Measurements from ENCODE around the gene KNL1. TPM values are rescaled to one million over a fixed set of nuclear protein-coding genes. Genes with fewer than 3 reads are reported as not detected.

The KNL1 gene
- total and polyA plus RNA-seq, 2 of the 8 experiments (the other 6 are each of a cell fraction or from before 2014, with no cell fraction given): 4.4 to 22.5 TPM

GRCh38 chr15:40578892-40579291, 15.2 kb upstream of the KNL1 start:
- no peak overlapping the region for H4K91ac ChIP-seq (replicated peaks; ENCODE audit: insufficient read length, low read length)
- ChIA-PET CTCF (ENCODE audit: partially characterized antibody) (interaction anchor here (1.6 to 2.7 kb wide), 2 partner anchors 9 to 12 kb away, joined by 3 to 13 read pairs; no protein-coding TSS in a partner anchor), POLR2A (ENCODE audit: partially characterized antibody) (no interaction called here)
- no peak overlapping the region for H3K4ac ChIP-seq (replicated peaks; ENCODE audit: insufficient read length, low read depth, low read length)
- FAIRE-seq (no peak), DNase-seq (ENCODE audit: low read depth in 1 of 2, low spot score in 2 of 2) (no peak)
- no peak overlapping the region for H4K5ac ChIP-seq (ENCODE audit: insufficient read length, low read depth, low read length)
- no peak overlapping the region for H2BK15ac ChIP-seq (ENCODE audit: low read length)
- no peaks in the 10 kb centered on the region for H3K79me2 ChIP-seq (ENCODE audit: control insufficient read depth in 1 of 2, insufficient read depth in 2 of 2, low read length in 2 of 2)
- H2BK5ac ChIP-seq (ENCODE audit: low read depth, low read length): no peak overlapping the region
- no peak overlapping the region for H3K23ac ChIP-seq (ENCODE audit: insufficient read length)
- H3K36me3 ChIP-seq (ENCODE audit: control insufficient read depth in 2 of 4, insufficient read depth in 4 of 4, low read length in 3 of 4): peaks cover 2 to 10% (median 3%) of the 10 kb centered on the region in 4 experiments; a peak in 7 of 8 replicates
- no peak overlapping the region for H3K56ac ChIP-seq (replicated peaks; ENCODE audit: insufficient read length, low read depth, low read length)
- no peak overlapping the region for H3K4me3 ChIP-seq (ENCODE audit: extremely low read depth in 1 of 4, insufficient read depth in 2 of 4, low read depth in 3 of 4, low read length in 4 of 4)
- H3K14ac ChIP-seq (ENCODE audit: insufficient read length): no peak overlapping the region
- 77% methylated on average over 4 of the region's 4 CpGs; no CpG with 5 or more reads in 1 of the 2 experiments for WGBS, 2 experiments (ENCODE audit: extremely low coverage in 1 of 2, insufficient coverage in 1 of 2, insufficient read length in 1 of 2, insufficient replicate concordance in 2 of 2, low coverage in 1 of 2, low lambda C conversion rate in 2 of 2, missing lambda C conversion rate in 1 of 2)
- H3K23me2 ChIP-seq (ENCODE audit: low read depth, low read length): no peaks in the 10 kb centered on the region; the same call in 1 of the 2 replicates
- no peak overlapping the region for H2BK12ac ChIP-seq (ENCODE audit: low read depth, low read length)
- no peak overlapping the region for H3K9ac ChIP-seq (replicated peaks in 1 of 4; ENCODE audit: extremely low read depth in 1 of 4, low read depth in 3 of 4, low read length in 3 of 4)
- no peaks in the 10 kb centered on the region for H3K27me3 ChIP-seq (replicated peaks in 1 of 4; ENCODE audit: control insufficient read depth in 3 of 4, extremely low read depth in 1 of 4, insufficient read depth in 3 of 4, low read length in 3 of 4)
- no peaks in the 10 kb centered on the region for H4K20me1 ChIP-seq (replicated peaks in 1 of 2; ENCODE audit: control insufficient read depth in 1 of 2, insufficient read depth in 2 of 2, low read length in 2 of 2)
- no peak overlapping the region for H4K8ac ChIP-seq (ENCODE audit: extremely low read depth, insufficient read depth, low read length)
- no peaks in the 10 kb centered on the region for H3K4me1 ChIP-seq (replicated peaks in 1 of 4; ENCODE audit: control insufficient read depth in 3 of 4, insufficient read depth in 4 of 4, low read length in 3 of 4)
- H3K27ac ChIP-seq (ENCODE audit: low read depth, low read length): no peak overlapping the region
- H2AFZ ChIP-seq (ENCODE audit: low read length): no peak overlapping the region
- H2BK20ac ChIP-seq (ENCODE audit: low read length): no peak overlapping the region
- no peak overlapping the region for H3K4me2 ChIP-seq (ENCODE audit: insufficient read depth in 1 of 2, low read depth in 2 of 2, low read length in 2 of 2)
- no peak overlapping the region for H2AK5ac ChIP-seq (ENCODE audit: low read depth, low read length)
- no peaks in the 10 kb centered on the region for H3K79me1 ChIP-seq (ENCODE audit: low read depth, low read length)
- no peak overlapping the region for H3K18ac ChIP-seq (ENCODE audit: extremely low read depth, low read length)
- H2BK120ac ChIP-seq (replicated peaks; ENCODE audit: low read depth, low read length): no peak overlapping the region
- H3K9me3 ChIP-seq (ENCODE audit: insufficient read depth in 2 of 2, low read depth in 1 of 2, low read length in 1 of 2): no peaks in the 10 kb centered on the region
- TF ChIP-seq EP300 (IDR thresholded peaks at IDR 0.05; ENCODE audit: borderline replicate concordance in 1 of 2, low read depth in 2 of 2, low read length in 2 of 2) (no peak), CHD2 (IDR thresholded peaks at IDR 0.05; ENCODE audit: low read length) (no peak), ATF2 (IDR thresholded peaks at IDR 0.05; ENCODE audit: low read length) (no peak), ASH2L (IDR thresholded peaks at IDR 0.05; ENCODE audit: low read length) (no peak), EZH2 (IDR thresholded peaks at IDR 0.05; ENCODE audit: low read depth, low read length, severe bottlenecking) (no peak), TEAD4 (IDR thresholded peaks at IDR 0.05; ENCODE audit: low read depth, low read length) (no peak), CEBPB (IDR thresholded peaks at IDR 0.05; ENCODE audit: low read depth, low read length) (no peak), RAD21 (IDR thresholded peaks at IDR 0.05 in 1 of 2, conservative IDR thresholded peaks at IDR 0.05 in 1 of 2; ENCODE audit: low read depth in 2 of 2, low read length in 2 of 2) (no peak), SIN3A (conservative IDR thresholded peaks at IDR 0.05 in 1 of 2, IDR thresholded peaks at IDR 0.05 in 1 of 2; ENCODE audit: low read depth in 1 of 2, low read length in 2 of 2) (no peak), RFX5 (IDR thresholded peaks at IDR 0.05; ENCODE audit: borderline replicate concordance, low read depth, low read length) (no peak), BCL11A (IDR thresholded peaks at IDR 0.05; ENCODE audit: low read depth in 2 of 2, low read length in 2 of 2) (no peak), KDM5A (IDR thresholded peaks at IDR 0.05; ENCODE audit: low read length) (no peak)

All from H1 (cell line).